Testis (tissue), 3 donors: ENCODE results near the gene IL1RAPL1. TPM values are rescaled to one million over a fixed set of nuclear protein-coding genes. Genes with fewer than 3 reads are reported as not detected.

Experiments used
- DNase-seq: peaks from one replicate; pipeline ENCODE4 v3.0.0-alpha.2; 2019
- H3K27ac ChIP-seq, 2 donors: fragments of 200-600 bp; sonication (generic); one replicate each; pipeline ENCODE4 v1.5.1; 2019
- H3K27me3 ChIP-seq: fragments of 200-600 bp; sonication (generic); one replicate; pipeline ENCODE4 v1.5.1; 2019
- H3K36me3 ChIP-seq: fragments of 200-600 bp; sonication (generic); one replicate; pipeline ENCODE4 v1.5.1; 2017; ENCODE audit warnings: low read depth; ENCODE audit errors: missing control alignments
- H3K4me1 ChIP-seq: fragments of 200-600 bp; sonication (generic); one replicate; pipeline ENCODE4 v1.5.1; 2019
- H3K4me3 ChIP-seq, 2 donors: fragments of 200-600 bp; sonication (generic); one replicate each; pipeline ENCODE4 v1.5.1; 2017 to 2019
- H3K9me3 ChIP-seq: fragments of 200-600 bp; sonication (generic); one replicate; pipeline ENCODE4 v1.5.1; 2017
- CTCF ChIP-seq, 3 experiments: fragments of 450-650 bp in 2 of 3; fragments of 200-600 bp in 1 of 3; sonication (generic) in 1 of 3; IDR thresholded peaks; one replicate each; pipeline ENCODE4 v1.5.1; 2016 to 2019; ENCODE audit warnings: antibody characterized with exemption in 3 of 3, mild to moderate bottlenecking in 2 of 3, moderate library complexity in 1 of 3
- POLR2A ChIP-seq: fragments of 450-650 bp; IDR thresholded peaks from one replicate; pipeline ENCODE4 v1.6.1; 2017; ENCODE audit warnings: antibody characterized with exemption, mild to moderate bottlenecking, moderate library complexity
- WGBS, 2 donors: methylation state at CpG; one replicate each; pipeline ENCODE4 v1.1.5; 2018; 5-methylcytosine and 5-hydroxymethylcytosine counted together
- intact Hi-C: fragments of 100-400 bp; cut with DNase I; formaldehyde crosslinking; loops from one replicate; pipeline ENCODE4 v1.15.1; 2023; ENCODE audit warnings: low total_unique reads
- polyA plus RNA-seq: library from polyadenylated mRNA; stranded (reverse); fragments of 350-450 nt; fragmentation: Illumina TruSeq; extraction: RNeasy Lipid Tissue Mini Kit (QIAGEN cat#74804); gene quantifications from one replicate; pipeline ENCODE4 v1.2.3, GENCODE V29; 2014; ENCODE audit warnings: low read depth, low replicate concordance; ENCODE audit not compliant: insufficient read depth
- total RNA-seq, 2 donors: library from RNA; depleted of rRNA; stranded (reverse); fragments of >200 nt; gene quantifications; one replicate each; pipeline ENCODE4 v1.2.3, GENCODE V29; 2016

Gene IL1RAPL1
- total and polyA plus RNA-seq, 3 donors from 2014 or later, result 0.13 to 0.94 (median 0.93) TPM

GRCh38 chrX:29797156-29797555, 1209.9 kb downstream of the IL1RAPL1 start:
- WGBS, 2 donors, result 82 to 88% methylated on average over 2 of the region's 2 CpGs
- intact Hi-C loops, result no loop called here
- DNase-seq, result no peak

GRCh38 chrX:29798469-29798868, 1211.2 kb downstream of the IL1RAPL1 start:
- no peak overlapping the region for H3K4me3 ChIP-seq
- intact Hi-C loops, result no loop called here
- H3K27ac ChIP-seq, result no peak overlapping the region
- WGBS, 2 donors, result 95 to 100% methylated on average over 2 of the region's 2 CpGs
- no peak for DNase-seq
- H3K9me3 ChIP-seq, result no peaks in the 10 kb centered on the region
- TF ChIP-seq POLR2A, result no peak
- H3K36me3 ChIP-seq, result no peaks in the 10 kb centered on the region
- H3K4me1 ChIP-seq, result no peaks in the 10 kb centered on the region
- no peaks in the 10 kb centered on the region for H3K27me3 ChIP-seq

More at GRCh38 chrX:29797156-29797555, 1209.9 kb downstream of the IL1RAPL1 start:
- Histone ChIP-seq H3K9me3 (no peaks in the 10 kb centered on the region), H3K4me1 (no peaks in the 10 kb centered on the region), H3K36me3 (no peaks in the 10 kb centered on the region), H3K4me3 (no peak overlapping the region), H3K27me3 (no peaks in the 10 kb centered on the region), H3K27ac (no peak overlapping the region)
- TF ChIP-seq POLR2A (no peak), CTCF (IDR thresholded peaks at IDR 0.05) (no peak)

- Histone ChIP-seq H3K9me3 (no peaks in the 10 kb centered on the region), H3K4me1 (no peaks in the 10 kb centered on the region), H3K4me3 (no peak overlapping the region), H3K27ac (no peak overlapping the region), H3K27me3 (no peaks in the 10 kb centered on the region), H3K36me3 (no peaks in the 10 kb centered on the region)
- intact Hi-C loops, result no loop called here
- DNase-seq, result no peak
- TF ChIP-seq POLR2A, result no peak
- TF ChIP-seq CTCF (IDR thresholded peaks at IDR 0.05), result no peak
These were observed 1225.9 kb downstream of the IL1RAPL1 start for GRCh38 chrX:29813174-29813573.

GRCh38 chrX:29824176-29824906, 1237.1 kb downstream of the IL1RAPL1 start:
- Histone ChIP-seq H3K27ac (no peak overlapping the region), H3K27me3 (no peaks in the 10 kb centered on the region), H3K4me3 (no peak overlapping the region), H3K9me3 (no peaks in the 10 kb centered on the region), H3K4me1 (no peaks in the 10 kb centered on the region), H3K36me3 (no peaks in the 10 kb centered on the region)
- 69 to 85% methylated on average over 6 of the region's 6 CpGs for WGBS, 2 donors
- no peak for DNase-seq
- TF ChIP-seq POLR2A (no peak), CTCF (IDR thresholded peaks at IDR 0.05) (no peak)
- intact Hi-C loops, result no loop called here

- 94 to 97% methylated on average over 5 of the region's 5 CpGs for WGBS, 2 donors
- no peak for DNase-seq
- H3K4me3 ChIP-seq, result no peak overlapping the region
- H3K27ac ChIP-seq, result no peak overlapping the region
- H3K27me3 ChIP-seq, result no peaks in the 10 kb centered on the region
- H3K36me3 ChIP-seq, result no peaks in the 10 kb centered on the region
- no peaks in the 10 kb centered on the region for H3K4me1 ChIP-seq
- TF ChIP-seq POLR2A, result no peak
- TF ChIP-seq CTCF (IDR thresholded peaks at IDR 0.05), result no peak
- intact Hi-C loops, result no loop called here
- H3K9me3 ChIP-seq, result no peaks in the 10 kb centered on the region
These were observed 1239.5 kb downstream of the IL1RAPL1 start for GRCh38 chrX:29826742-29827141.
